Bronchial epithelial cell (primary cell): ENCODE data around the gene PIAS4. TPM values are rescaled to one million over a fixed set of nuclear protein-coding genes. Genes with fewer than 3 reads are reported as not detected.

Experiments used
- DNase-seq: peaks from one replicate; pipeline ENCODE4 v3.0.0-alpha.2; 2010; ENCODE audit warnings: low read depth
- FAIRE-seq: peaks from 2 replicates; lab custom pipeline; 2011; peaks lifted over from hg19 to GRCh38; lab: Jason Lieb, UNC
- H3K27me3 ChIP-seq: 2 replicates; pipeline ENCODE4 v1.5.1; 2011; ENCODE audit warnings: low read length; ENCODE audit not compliant: control insufficient read depth, insufficient read depth
- H3K36me3 ChIP-seq: 2 replicates; pipeline ENCODE4 v1.5.1; 2011; ENCODE audit warnings: low read length; ENCODE audit not compliant: control insufficient read depth, insufficient read depth
- H3K4me3 ChIP-seq: 2 replicates; pipeline ENCODE4 v1.5.1; 2011; ENCODE audit warnings: mild to moderate bottlenecking, low read depth, low read length, control low read depth
- CTCF ChIP-seq: IDR thresholded peaks from 2 replicates; pipeline ENCODE4 v1.5.1; 2011; ENCODE audit warnings: mild to moderate bottlenecking, moderate library complexity, low read length, control low read depth, inconsistent platforms; ENCODE audit not compliant: insufficient read depth, severe bottlenecking
- total RNA-seq: library from RNA; depleted of rRNA; stranded (reverse); fragments of >200 nt; gene quantifications from 2 replicates; pipeline ENCODE4 v1.2.1, GENCODE V29; 2014

PIAS4 gene
- total RNA-seq, 1 donor from 2014 or later: 10.0 TPM

GRCh38 chr19:4042731-4043082, 35.2 kb downstream of the PIAS4 start:
- FAIRE-seq (no peak), DNase-seq (no peak)
- peaks cover 11% of the 10 kb centered on the region for H3K36me3 ChIP-seq
- no peak overlapping the region for H3K4me3 ChIP-seq
- no peak for TF ChIP-seq CTCF
- H3K27me3 ChIP-seq: no peaks in the 10 kb centered on the region

GRCh38 chr19:4043401-4043800, 35.9 kb downstream of the PIAS4 start:
- no peaks in the 10 kb centered on the region for H3K27me3 ChIP-seq
- TF ChIP-seq CTCF: no peak
- FAIRE-seq (no peak), DNase-seq (no peak)
- no peak overlapping the region for H3K4me3 ChIP-seq
- H3K36me3 ChIP-seq: peaks cover 16% of the 10 kb centered on the region

- FAIRE-seq (no peak), DNase-seq (no peak)
- H3K4me3 ChIP-seq: no peak overlapping the region
- H3K36me3 ChIP-seq: peaks cover 16% of the 10 kb centered on the region
- no peaks in the 10 kb centered on the region for H3K27me3 ChIP-seq
- no peak for TF ChIP-seq CTCF
These were observed 36.6 kb downstream of the PIAS4 start for GRCh38 chr19:4043966-4044715.

GRCh38 chr19:4044990-4045465, 37.5 kb downstream of the PIAS4 start:
- no peak for DNase-seq
- no peak for FAIRE-seq
- TF ChIP-seq CTCF: no peak
- Histone ChIP-seq H3K36me3 (peaks cover 21% of the 10 kb centered on the region), H3K4me3 (no peak overlapping the region), H3K27me3 (no peaks in the 10 kb centered on the region)

GRCh38 chr19:4045597-4046361, 38.2 kb downstream of the PIAS4 start:
- FAIRE-seq (no peak), DNase-seq (no peak)
- Histone ChIP-seq H3K27me3 (no peaks in the 10 kb centered on the region), H3K4me3 (no peak overlapping the region), H3K36me3 (peaks cover 23% of the 10 kb centered on the region)
- no peak for TF ChIP-seq CTCF

GRCh38 chr19:4046362-4046691, 38.8 kb downstream of the PIAS4 start:
- Histone ChIP-seq H3K27me3 (no peaks in the 10 kb centered on the region), H3K4me3 (no peak overlapping the region), H3K36me3 (peaks cover 27% of the 10 kb centered on the region)
- no peak for FAIRE-seq
- no peak for TF ChIP-seq CTCF
- no peak for DNase-seq
